Cardiac ventricle fibroblast (primary cell): ENCODE results near the gene TRPC3. TPM values are rescaled to one million over a fixed set of nuclear protein-coding genes. Genes with fewer than 3 reads are reported as not detected.

ENCODE experiments used
- total RNA-seq: library from RNA; depleted of rRNA; stranded (reverse); fragments of >200 nt; gene quantifications from 2 replicates; pipeline ENCODE4 v1.2.3, GENCODE V29; 2015

The TRPC3 gene
- 0.15 TPM in 1 of 2 replicates, not detected in the other for total RNA-seq

DNA sequence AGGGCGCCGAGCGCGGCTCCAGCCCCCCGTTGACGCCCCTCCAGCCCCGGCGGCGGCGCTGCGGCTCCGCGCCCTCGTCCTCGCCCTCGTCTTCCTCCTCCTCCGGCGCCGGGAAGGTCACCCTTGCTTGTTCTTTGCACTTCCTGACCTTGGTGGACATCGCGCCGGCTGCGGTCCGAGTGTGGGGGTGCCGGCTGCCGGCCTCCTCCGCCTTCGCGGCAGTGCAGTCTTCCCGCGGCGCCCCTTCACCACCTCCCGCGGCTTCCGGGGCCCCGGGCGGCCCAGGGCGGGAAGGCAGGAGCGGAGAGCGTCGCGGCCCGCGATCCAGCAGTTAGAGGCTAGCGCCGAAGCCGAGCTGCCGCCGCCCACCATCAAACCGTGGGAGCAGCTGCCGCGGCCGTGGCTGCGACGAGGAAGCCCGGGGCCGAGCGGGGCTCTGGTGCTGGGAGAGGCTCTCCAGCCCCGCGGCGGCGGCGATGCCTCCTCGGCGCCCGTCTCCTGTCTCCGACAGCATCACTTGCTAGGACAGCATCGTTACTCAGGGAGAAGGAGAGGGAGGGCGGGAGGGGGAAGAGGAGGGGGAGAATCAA is at the start of gene TRPC3:
Gene TRPC3, minus strand, starts transcription at position 540 of the 590 bp plus-strand sequence. Its CDS starts 380 bp downstream, at position 160.

DNA sequence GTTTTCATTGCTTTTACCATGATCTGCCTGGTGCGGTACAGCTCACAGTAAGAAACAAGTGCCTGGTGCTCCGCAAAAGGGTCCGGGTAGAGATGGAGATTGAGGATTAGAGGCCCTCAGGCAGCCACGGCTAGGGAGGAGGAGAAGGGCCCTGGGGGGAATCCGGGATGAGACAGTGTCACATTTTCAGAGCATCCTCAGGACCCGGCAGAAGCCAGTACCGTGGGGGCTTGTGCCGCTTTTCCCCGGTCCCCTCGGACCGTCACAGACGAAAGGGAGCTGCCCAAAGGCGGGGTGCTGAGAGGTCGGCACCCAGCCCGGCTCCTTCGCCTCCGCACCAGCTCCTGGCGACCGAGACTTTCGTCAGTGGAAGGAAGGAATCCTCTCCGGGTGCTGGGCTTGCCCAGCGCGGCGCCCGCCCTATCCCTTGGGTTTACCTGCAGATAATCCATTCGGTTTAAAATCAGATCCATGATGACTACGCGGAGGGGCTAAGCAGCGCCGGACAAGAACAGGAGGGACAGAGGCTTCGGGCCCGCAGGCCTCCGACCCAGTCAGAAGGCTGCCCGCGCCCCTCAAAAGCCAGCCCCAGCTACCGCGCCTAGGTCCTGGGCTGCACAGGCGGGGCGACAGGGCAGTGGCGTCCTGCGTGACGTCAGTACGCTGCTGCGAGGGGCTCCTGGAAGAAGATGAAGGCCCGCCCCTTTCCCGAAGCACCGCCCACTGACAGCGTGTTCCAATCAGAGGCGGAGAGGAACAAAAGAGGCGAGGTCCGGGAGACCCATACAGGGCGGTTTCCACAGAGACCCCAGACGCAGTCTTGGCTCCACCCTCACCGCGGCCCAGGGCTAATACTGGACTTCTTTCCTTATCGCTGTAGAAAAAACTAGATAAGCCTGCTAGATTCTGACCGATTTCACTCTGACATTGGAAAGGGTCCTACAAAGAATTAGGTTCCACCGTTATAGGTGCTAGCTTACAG is 81.7 kb downstream of the TRPC3 start, which contains the start of gene BBS7:
Gene BBS7, minus strand, starts transcription at position 634 of the 982 bp plus-strand sequence. Its CDS starts 161 bp downstream, at position 473.

Other genes starting within 250 kb of the TRPC3 start
- 2.4 and 4.5 TPM in 2 replicates for gene SMIM43, start 186.9 kb downstream of the TRPC3 start, total RNA-seq
- 13.9 and 16.0 TPM in 2 replicates for gene EXOSC9, start 150.7 kb downstream of the TRPC3 start, total RNA-seq
- 3.0 and 6.1 TPM in 2 replicates for gene CCNA2, start 128.2 kb downstream of the TRPC3 start, total RNA-seq
- gene BBS7, start 81.6 kb downstream of the TRPC3 start, total RNA-seq, result 8.8 and 12.4 TPM in 2 replicates
- gene BLTP1, start 200.3 kb upstream of the TRPC3 start, total RNA-seq, result 36.6 and 38.5 TPM in 2 replicates